CD8-positive, alpha-beta memory T cell (primary cell): ENCODE results near the gene INTS4. TPM values are rescaled to one million over a fixed set of nuclear protein-coding genes. Genes with fewer than 3 reads are reported as not detected.
"Not testable (repeated sequence)": the region's sequence is repeated elsewhere in the genome, so short reads cannot be mapped to it uniquely, and the experiment has no call there.

ENCODE experiments used
- CTCF ChIA-PET: fragments of 350-600 bp; sonication (Branson Sonifier 250); formaldehyde crosslinking; loops from one replicate; lab custom pipeline; 2021; ENCODE audit warnings: antibody characterized with exemption; lab: Charles Lee
- POLR2A ChIA-PET: fragments of 350-600 bp; sonication (Branson Sonifier 250); formaldehyde crosslinking; loops from one replicate; lab custom pipeline; 2021; ENCODE audit warnings: antibody characterized with exemption; lab: Charles Lee
- DNase-seq, 5 donors: peaks; one replicate each; pipeline versions ENCODE4 v3.0.0 to v3.0.0-alpha.2; 2020 to 2022; ENCODE audit warnings: mixed read lengths in 1 of 5
- H3K27ac ChIP-seq: one replicate; pipeline ENCODE4 v1.7.0; 2013; ENCODE audit warnings: low read depth, mild to moderate bottlenecking, low read length, moderate library complexity
- H3K27me3 ChIP-seq: 2 replicates; pipeline ENCODE4 v1.7.0; 2013; ENCODE audit warnings: low read length, mild to moderate bottlenecking; ENCODE audit not compliant: insufficient read depth, poor library complexity, severe bottlenecking
- H3K36me3 ChIP-seq: 2 replicates; pipeline ENCODE4 v1.7.0; 2013; ENCODE audit warnings: mild to moderate bottlenecking, low read length, moderate library complexity; ENCODE audit not compliant: insufficient read depth
- H3K4me1 ChIP-seq: 2 replicates; pipeline ENCODE4 v1.7.0; 2013; ENCODE audit warnings: mild to moderate bottlenecking, low read length, moderate library complexity; ENCODE audit not compliant: insufficient read depth
- H3K4me3 ChIP-seq: 2 replicates; pipeline ENCODE4 v1.7.0; 2013; ENCODE audit warnings: mild to moderate bottlenecking, low read length
- H3K9me3 ChIP-seq: 2 replicates; pipeline ENCODE4 v1.7.0; 2013; ENCODE audit warnings: mild to moderate bottlenecking, low read length
- H3K27ac Mint-ChIP-seq, 8 donors: one replicate each; pipeline ENCODE4 v1.8.0; 2020 to 2021; ENCODE audit warnings: mixed read lengths in 8 of 8, mild to moderate bottlenecking in 6 of 8, inconsistent platforms in 3 of 8, moderate library complexity in 3 of 8
- H3K27me3 Mint-ChIP-seq, 2 donors: one replicate each; pipeline ENCODE4 v1.8.0; 2020 to 2021; ENCODE audit warnings: mixed read lengths in 2 of 2, mild to moderate bottlenecking in 1 of 2, moderate library complexity in 1 of 2
- H3K36me3 Mint-ChIP-seq, 3 donors: one replicate each; pipeline ENCODE4 v1.8.0; 2020 to 2021; ENCODE audit warnings: mixed read lengths in 3 of 3, inconsistent platforms in 1 of 3, mild to moderate bottlenecking in 1 of 3
- H3K4me1 Mint-ChIP-seq, 3 donors: one replicate each; pipeline ENCODE4 v1.8.0; 2020 to 2021; ENCODE audit warnings: mixed read lengths in 3 of 3, inconsistent platforms in 1 of 3, mild to moderate bottlenecking in 1 of 3
- H3K4me3 Mint-ChIP-seq, 7 donors: one replicate each; pipeline ENCODE4 v1.8.0; 2020 to 2021; ENCODE audit warnings: mixed read lengths in 7 of 7, mild to moderate bottlenecking in 6 of 7, moderate library complexity in 4 of 7, inconsistent platforms in 2 of 7
- H3K9me3 Mint-ChIP-seq, 5 donors: one replicate each; pipeline ENCODE4 v1.8.0; 2020 to 2022; ENCODE audit warnings: mixed read lengths in 5 of 5, mild to moderate bottlenecking in 3 of 5, moderate library complexity in 2 of 5, inconsistent platforms in 1 of 5
- polyA plus RNA-seq: library from polyadenylated mRNA; unstranded; fragments of 300-500 nt; fragmentation: Illumina TruSeq; gene quantifications from one replicate; pipeline ENCODE4 v1.2.3, GENCODE V29; 2021
- total RNA-seq, 2 experiments: library from RNA; stranded (reverse); gene quantifications; one replicate each; pipeline ENCODE4 v1.2.3, GENCODE V29; 2021

The INTS4 gene
- total and polyA plus RNA-seq, 3 experiments from 2014 or later, result 44.5 to 54.9 (median 52.2) TPM

DNA sequence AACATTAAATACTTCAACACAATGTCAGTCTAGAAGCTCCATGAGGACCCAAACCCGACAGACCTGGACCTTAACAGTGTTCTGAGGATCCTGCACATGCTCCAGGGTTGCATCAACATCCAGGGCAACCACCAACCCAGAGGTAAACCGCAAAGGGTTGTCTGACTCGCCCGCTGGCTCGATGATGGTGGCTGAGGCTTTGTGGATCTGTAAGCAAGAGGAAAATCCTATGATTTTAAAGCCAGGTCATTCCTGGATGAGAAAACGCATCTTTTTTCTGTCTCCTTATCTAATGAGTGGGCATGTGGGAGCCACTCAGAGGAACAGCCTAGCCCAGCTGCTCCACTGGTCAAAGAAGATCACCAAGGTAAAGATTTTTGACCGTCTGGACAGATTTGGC lies 103.2 kb downstream of the INTS4 start:
- POLR2A ChIA-PET, CTCF ChIA-PET, H3K4me3 ChIP-seq, H3K4me1 ChIP-seq, H3K36me3 ChIP-seq, H3K27me3 ChIP-seq, H3K4me1 Mint-ChIP-seq, H3K4me3 Mint-ChIP-seq, H3K27me3 Mint-ChIP-seq, H3K9me3 ChIP-seq, DNase-seq, H3K27ac Mint-ChIP-seq, H3K9me3 Mint-ChIP-seq, H3K27ac ChIP-seq: not testable (repeated sequence)
- peaks cover 13 to 77% (median 23%) of the 10 kb centered on the region in 3 donors for H3K36me3 Mint-ChIP-seq

DNA sequence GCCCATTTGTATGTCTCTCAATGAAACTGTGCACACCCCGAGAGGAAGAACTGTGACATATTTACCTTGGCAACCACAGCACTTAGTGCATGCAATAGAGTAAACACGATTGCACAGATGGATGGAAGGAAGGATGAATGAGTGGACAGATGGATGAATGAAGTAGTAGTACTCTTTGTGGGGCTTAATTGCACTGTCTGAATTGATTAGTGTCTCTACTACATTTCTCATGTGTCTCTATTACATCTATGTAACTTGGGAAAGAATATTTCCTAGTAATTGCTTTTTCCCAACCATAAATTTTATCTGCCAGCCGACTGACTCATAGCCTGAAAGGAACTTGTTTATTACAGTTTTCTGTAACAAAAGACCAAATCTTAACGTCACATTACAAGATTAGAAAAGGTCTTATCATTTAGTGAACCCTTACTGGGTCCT lies 103.8 kb downstream of the INTS4 start:
- H3K4me1 ChIP-seq, H3K4me3 ChIP-seq, CTCF ChIA-PET, H3K4me3 Mint-ChIP-seq, DNase-seq, H3K9me3 Mint-ChIP-seq, H3K36me3 ChIP-seq, H3K27ac ChIP-seq, H3K27me3 Mint-ChIP-seq, H3K27me3 ChIP-seq, H3K4me1 Mint-ChIP-seq, POLR2A ChIA-PET, H3K9me3 ChIP-seq: not testable (repeated sequence)
- H3K36me3 Mint-ChIP-seq, result peaks cover 13 to 78% (median 19%) of the 10 kb centered on the region in 3 donors
- peak overlapping the region in 2 of 8 donors; percentile 7 to 12 for H3K27ac Mint-ChIP-seq

DNA sequence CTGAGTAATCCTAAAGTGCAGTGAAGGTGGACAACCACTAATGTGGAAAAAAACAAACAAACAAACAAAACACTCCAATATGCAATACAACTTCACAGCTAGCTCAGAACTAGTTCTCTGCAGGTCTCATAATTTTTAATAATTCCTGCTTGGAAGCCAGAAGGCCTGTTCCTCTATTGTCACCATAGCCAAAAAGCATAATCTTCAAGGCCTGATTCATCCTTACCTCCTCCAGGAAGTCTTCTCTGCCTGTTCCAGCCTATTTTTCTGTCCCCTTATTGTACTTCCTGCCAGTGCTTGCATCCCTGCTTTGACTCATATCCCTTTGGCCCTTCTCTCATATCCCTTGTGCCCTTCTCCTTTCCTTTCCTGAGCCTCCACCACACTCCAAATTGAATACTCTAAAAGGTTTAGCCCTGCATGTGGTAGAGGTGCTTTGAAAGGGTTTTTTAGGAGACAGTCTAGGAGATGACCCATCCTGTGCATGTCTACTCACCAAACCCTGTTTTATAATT lies 104.3 kb downstream of the INTS4 start:
- H3K36me3 ChIP-seq, H3K27ac ChIP-seq, H3K27me3 Mint-ChIP-seq, H3K4me1 ChIP-seq, POLR2A ChIA-PET, H3K4me3 ChIP-seq, DNase-seq, CTCF ChIA-PET, H3K4me3 Mint-ChIP-seq, H3K9me3 ChIP-seq, H3K27ac Mint-ChIP-seq, H3K4me1 Mint-ChIP-seq, H3K9me3 Mint-ChIP-seq, H3K27me3 ChIP-seq: not testable (repeated sequence)
- peaks cover 13 to 77% (median 19%) of the 10 kb centered on the region in 3 donors for H3K36me3 Mint-ChIP-seq

DNA sequence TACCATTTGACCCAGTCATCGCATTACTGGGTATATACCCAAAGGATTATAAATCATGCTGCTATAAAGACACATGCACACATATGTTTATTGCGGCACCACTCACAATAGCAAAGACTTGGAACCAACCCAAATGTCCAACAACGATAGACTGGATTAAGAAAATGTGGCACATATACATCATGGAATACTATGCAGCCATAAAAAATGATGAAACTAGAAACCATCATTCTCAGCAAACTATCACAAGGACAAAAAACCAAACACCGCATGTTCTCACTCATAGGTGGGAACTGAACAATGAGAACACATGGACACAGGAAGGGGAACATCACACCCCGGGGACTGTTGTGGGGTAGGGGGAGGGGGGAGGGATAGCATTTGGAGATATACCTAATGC lies 105.4 kb downstream of the INTS4 start:
- H3K4me1 Mint-ChIP-seq, CTCF ChIA-PET, H3K27ac Mint-ChIP-seq, H3K9me3 Mint-ChIP-seq, DNase-seq, H3K4me3 ChIP-seq, H3K4me1 ChIP-seq, H3K27ac ChIP-seq, POLR2A ChIA-PET, H3K9me3 ChIP-seq, H3K27me3 ChIP-seq, H3K36me3 ChIP-seq, H3K4me3 Mint-ChIP-seq, H3K27me3 Mint-ChIP-seq: not testable (repeated sequence)
- peaks cover 13 to 75% (median 22%) of the 10 kb centered on the region in 3 donors for H3K36me3 Mint-ChIP-seq

DNA sequence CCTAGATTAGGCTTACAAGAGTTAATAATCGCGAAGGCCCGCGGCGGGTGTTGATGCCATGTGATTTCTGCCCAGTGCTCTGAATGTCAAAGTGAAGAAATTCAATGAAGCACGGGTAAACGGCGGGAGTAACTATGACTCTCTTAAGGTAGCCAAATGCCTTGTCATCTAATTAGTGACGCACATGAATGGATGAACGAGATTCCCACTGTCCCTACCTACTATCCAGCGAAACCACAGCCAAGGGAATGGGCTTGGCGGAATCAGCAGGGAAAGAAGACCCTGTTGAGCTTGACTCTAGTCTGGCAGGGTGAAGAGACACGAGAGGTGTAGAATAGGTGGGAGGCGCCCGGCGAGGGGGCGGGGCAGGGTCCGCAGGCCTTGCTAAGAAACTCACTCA lies 108.1 kb downstream of the INTS4 start:
- peaks cover 13 to 78% (median 24%) of the 10 kb centered on the region in 3 donors for H3K36me3 Mint-ChIP-seq

DNA sequence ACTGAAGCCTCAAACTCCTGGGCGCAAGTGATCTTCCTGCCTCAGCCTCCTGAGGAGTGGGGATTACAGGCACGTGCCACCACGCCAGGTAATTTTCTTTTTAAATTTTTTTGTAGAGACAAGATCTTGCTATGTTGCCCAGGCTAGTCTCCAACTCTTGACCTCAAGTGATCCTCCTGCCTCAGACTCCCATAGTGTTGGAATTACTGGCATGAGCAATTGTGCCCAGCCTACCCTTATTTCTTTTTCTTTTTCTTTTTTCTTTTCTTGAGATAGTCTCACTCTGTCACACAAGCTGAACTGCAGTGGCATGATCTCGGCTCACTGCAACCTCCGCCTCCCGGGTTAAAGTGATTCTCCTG lies 109.7 kb downstream of the INTS4 start:
- Mint-ChIP-seq H3K9me3 (no peaks in the 10 kb centered on the region), H3K36me3 (peaks cover 3 to 78% (median 25%) of the 10 kb centered on the region in 3 donors), H3K4me3 (no peak overlapping the region), H3K27ac (peak overlapping the region in 2 of 8 donors; percentile 20 to 68), H3K4me1 (peaks cover 0 to 8% (median 4%) of the 10 kb centered on the region in 3 donors), H3K27me3 (no peaks in the 10 kb centered on the region)
- H3K4me1 ChIP-seq, result no peaks in the 10 kb centered on the region
- no peaks in the 10 kb centered on the region for H3K9me3 ChIP-seq
- DNase-seq, result no peak
- POLR2A ChIA-PET, result no interaction called here
- peaks cover 18% of the 10 kb centered on the region for H3K36me3 ChIP-seq
- CTCF ChIA-PET, result no interaction called here
- H3K4me3 ChIP-seq, result no peak overlapping the region
- no peak overlapping the region for H3K27ac ChIP-seq
- H3K27me3 ChIP-seq, result no peaks in the 10 kb centered on the region

More for the DNA sequence above, 108.1 kb downstream of the INTS4 start:
- Histone ChIP-seq H3K27ac (no peak overlapping the region), H3K9me3 (no peaks in the 10 kb centered on the region), H3K4me1 (no peaks in the 10 kb centered on the region), H3K27me3 (no peaks in the 10 kb centered on the region), H3K4me3 (no peak overlapping the region), H3K36me3 (peaks cover 12% of the 10 kb centered on the region)
- Mint-ChIP-seq H3K9me3 (no peaks in the 10 kb centered on the region), H3K27me3 (no peaks in the 10 kb centered on the region), H3K4me1 (no peaks in the 10 kb centered on the region), H3K4me3 (no peak overlapping the region), H3K27ac (no peak overlapping the region)
- CTCF ChIA-PET, result no interaction called here
- DNase-seq, result no peak
- POLR2A ChIA-PET, result interaction anchor here (0.6 kb wide), 1 partner anchor 96 kb away, joined by 6 read pairs; no protein-coding TSS in a partner anchor

DNA sequence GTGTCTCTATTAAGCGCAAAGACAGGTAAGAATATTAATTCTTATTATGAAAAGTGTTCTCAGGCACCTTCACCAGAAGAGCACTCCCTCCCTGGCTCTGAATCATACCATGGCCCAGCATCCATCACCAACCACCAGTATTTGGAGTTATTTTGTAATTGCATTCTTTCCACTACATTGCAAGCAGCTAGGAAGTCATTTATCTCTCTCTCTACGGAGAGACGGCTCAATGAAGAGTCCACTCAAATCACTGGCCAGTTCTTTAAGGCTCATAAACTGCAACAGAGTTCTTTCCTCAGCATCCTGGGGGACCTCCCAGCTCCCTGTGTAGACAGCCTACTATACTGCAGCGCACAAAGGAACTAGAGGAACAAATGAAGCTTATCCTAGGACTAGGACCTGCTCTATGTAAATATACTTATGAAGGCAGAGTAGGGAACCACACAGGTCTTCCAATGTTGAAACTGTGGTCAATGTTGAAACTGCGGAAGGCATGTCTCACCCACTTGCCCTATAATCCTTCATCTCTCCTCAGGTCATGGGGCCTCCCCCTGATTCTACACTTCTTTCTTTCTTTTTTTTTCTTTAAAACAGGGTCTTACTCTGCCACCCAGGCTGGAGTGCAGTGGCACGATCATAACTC lies 110.2 kb downstream of the INTS4 start:
- CTCF ChIA-PET, result no interaction called here
- Mint-ChIP-seq H3K4me3 (no peak overlapping the region), H3K36me3 (peaks cover 0 to 79% (median 29%) of the 10 kb centered on the region in 3 donors), H3K9me3 (no peaks in the 10 kb centered on the region), H3K27me3 (no peaks in the 10 kb centered on the region), H3K4me1 (peaks cover 3 to 13% (median 9%) of the 10 kb centered on the region in 3 donors), H3K27ac (peak overlapping the region in 1 of 8 donors; percentile 40)
- H3K9me3 ChIP-seq, result no peaks in the 10 kb centered on the region
- no peaks in the 10 kb centered on the region for H3K27me3 ChIP-seq
- POLR2A ChIA-PET, result no interaction called here
- no peak overlapping the region for H3K4me3 ChIP-seq
- DNase-seq, result no peak
- peaks cover 21% of the 10 kb centered on the region for H3K36me3 ChIP-seq
- H3K27ac ChIP-seq, result no peak overlapping the region
- H3K4me1 ChIP-seq, result no peaks in the 10 kb centered on the region

DNA sequence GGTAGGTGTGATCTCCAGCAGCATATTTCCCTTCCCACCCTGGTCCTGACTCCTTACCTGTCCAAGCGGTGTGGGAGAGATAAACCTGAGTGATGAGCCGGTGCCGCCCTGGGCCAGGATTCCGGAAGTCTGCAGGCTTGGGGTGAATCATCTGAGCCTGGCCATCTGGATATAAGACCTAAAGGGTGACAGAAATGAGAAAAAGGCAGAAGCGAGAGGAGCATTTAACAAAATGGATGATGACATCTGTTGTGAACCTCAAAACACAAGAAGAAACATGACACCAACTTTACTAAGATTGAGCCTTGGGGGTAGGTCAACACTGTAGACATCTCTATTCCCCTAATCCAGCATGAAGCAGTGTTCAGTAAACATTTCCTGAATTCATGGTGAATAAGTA lies 110.7 kb downstream of the INTS4 start:
- Mint-ChIP-seq H3K4me3 (no peak overlapping the region), H3K27ac (no peak overlapping the region), H3K4me1 (peaks cover 4 to 18% (median 14%) of the 10 kb centered on the region in 3 donors), H3K9me3 (no peaks in the 10 kb centered on the region), H3K27me3 (no peaks in the 10 kb centered on the region), H3K36me3 (peaks cover 0 to 81% (median 29%) of the 10 kb centered on the region in 3 donors)
- H3K4me1 ChIP-seq, result no peaks in the 10 kb centered on the region
- no peaks in the 10 kb centered on the region for H3K9me3 ChIP-seq
- H3K27me3 ChIP-seq, result no peaks in the 10 kb centered on the region
- POLR2A ChIA-PET, result no interaction called here
- H3K36me3 ChIP-seq, result peaks cover 21% of the 10 kb centered on the region
- DNase-seq, result no peak
- H3K27ac ChIP-seq, result no peak overlapping the region
- H3K4me3 ChIP-seq, result no peak overlapping the region
- CTCF ChIA-PET, result no interaction called here
